Measurements from ENCODE around the gene CFAP221. TPM values are rescaled to one million over a fixed set of nuclear protein-coding genes. Genes with fewer than 3 reads are reported as not detected.
A peak's percentile ranks its signal among the peaks of the same experiment; 100 is the strongest.

CFAP221 gene
- polyA plus RNA-seq, 1 donor (not counting 4 experiments of a cell fraction or from before 2014, with no cell fraction given) = not detected

- Histone ChIP-seq H3K4me3 (ENCODE audit: control insufficient read depth in 2 of 3, extremely low read depth in 1 of 3, insufficient read depth in 2 of 3, low read depth in 1 of 3, low read length in 3 of 3) (no peak overlapping the region), H3K36me3 (ENCODE audit: control insufficient read depth in 2 of 2, extremely low read depth in 1 of 2, insufficient read depth in 2 of 2, low read length in 2 of 2) (no peaks in the 10 kb centered on the region), H3K9ac (ENCODE audit: control insufficient read depth, extremely low read depth, insufficient read depth, low read length) (no peak overlapping the region), H3K27ac (ENCODE audit: control insufficient read depth, insufficient read depth, low read length) (no peak overlapping the region), H3K79me2 (ENCODE audit: control insufficient read depth, insufficient read depth, low read length) (no peaks in the 10 kb centered on the region), H3K9me3 (ENCODE audit: control insufficient read depth, low read depth, low read length) (no peaks in the 10 kb centered on the region), H3K27me3 (ENCODE audit: control insufficient read depth, extremely low read depth, insufficient read depth, low read length) (peaks cover 6% of the 10 kb centered on the region), H3K9me1 (ENCODE audit: control insufficient read depth, extremely low read depth, insufficient read depth, low read length) (no peaks in the 10 kb centered on the region), H3K4me1 (ENCODE audit: control insufficient read depth, extremely low read depth, insufficient read depth, low read length) (no peaks in the 10 kb centered on the region), H3K4me2 (ENCODE audit: control insufficient read depth, extremely low read depth, insufficient read depth, low read depth, low read length) (no peak overlapping the region), H4K20me1 (ENCODE audit: control insufficient read depth, extremely low read depth, insufficient read depth, low read length) (no peaks in the 10 kb centered on the region), H2AFZ (ENCODE audit: control insufficient read depth, low read length) (no peak overlapping the region)
- DNase-seq (ENCODE audit: low read depth, low spot score) (no peak), FAIRE-seq (peak; percentile 87)
- TF ChIP-seq CTCF (optimal IDR thresholded peaks at IDR 0.05 in 1 of 3, IDR thresholded peaks at IDR 0.05 in 1 of 3, conservative IDR thresholded peaks at IDR 0.05 in 1 of 3; ENCODE audit: extremely low read depth in 1 of 3, insufficient read depth in 2 of 3, low read length in 3 of 3) (peak; percentile 82 to 88 (median 86)), EZH2 (IDR thresholded peaks at IDR 0.05; ENCODE audit: low read length) (no peak)
- dilution Hi-C loops (cut with MboI; ENCODE audit: extremely low pct_ligation_motif_present, low sequenced_read_pairs) = no loop called here
Measured at GRCh38 chr2:119659601-119660342, 115.5 kb downstream of the CFAP221 start.

GRCh38 chr2:119660343-119660658 is 116.1 kb downstream of the CFAP221 start:
- Histone ChIP-seq H4K20me1 (ENCODE audit: control insufficient read depth, extremely low read depth, insufficient read depth, low read length) (no peaks in the 10 kb centered on the region), H3K79me2 (ENCODE audit: control insufficient read depth, insufficient read depth, low read length) (no peaks in the 10 kb centered on the region), H3K27me3 (ENCODE audit: control insufficient read depth, extremely low read depth, insufficient read depth, low read length) (peaks cover 4% of the 10 kb centered on the region), H3K4me3 (ENCODE audit: control insufficient read depth in 2 of 3, extremely low read depth in 1 of 3, insufficient read depth in 2 of 3, low read depth in 1 of 3, low read length in 3 of 3) (no peak overlapping the region), H3K4me2 (ENCODE audit: control insufficient read depth, extremely low read depth, insufficient read depth, low read depth, low read length) (no peak overlapping the region), H3K27ac (ENCODE audit: control insufficient read depth, insufficient read depth, low read length) (no peak overlapping the region), H2AFZ (ENCODE audit: control insufficient read depth, low read length) (no peak overlapping the region), H3K4me1 (ENCODE audit: control insufficient read depth, extremely low read depth, insufficient read depth, low read length) (no peaks in the 10 kb centered on the region), H3K9me3 (ENCODE audit: control insufficient read depth, low read depth, low read length) (no peaks in the 10 kb centered on the region), H3K9me1 (ENCODE audit: control insufficient read depth, extremely low read depth, insufficient read depth, low read length) (no peaks in the 10 kb centered on the region), H3K36me3 (ENCODE audit: control insufficient read depth in 2 of 2, extremely low read depth in 1 of 2, insufficient read depth in 2 of 2, low read length in 2 of 2) (no peaks in the 10 kb centered on the region), H3K9ac (ENCODE audit: control insufficient read depth, extremely low read depth, insufficient read depth, low read length) (no peak overlapping the region)
- no peak for DNase-seq (ENCODE audit: low read depth, low spot score)
- TF ChIP-seq EZH2 (IDR thresholded peaks at IDR 0.05; ENCODE audit: low read length) (no peak), CTCF (optimal IDR thresholded peaks at IDR 0.05 in 1 of 3, IDR thresholded peaks at IDR 0.05 in 1 of 3, conservative IDR thresholded peaks at IDR 0.05 in 1 of 3; ENCODE audit: extremely low read depth in 1 of 3, insufficient read depth in 2 of 3, low read length in 3 of 3) (no peak)
- no peak for FAIRE-seq
- dilution Hi-C loops (cut with MboI; ENCODE audit: extremely low pct_ligation_motif_present, low sequenced_read_pairs) = no loop called here

All from keratinocyte (primary cell).